GM21576 (cell line): ENCODE results near the gene EGLN1.
A peak's percentile ranks its signal among the peaks of the same experiment; 100 is the strongest.

Source experiments
- ATAC-seq: cut with Tn5 transposase; IDR thresholded peaks from one replicate; pipeline ENCODE4 v1.9.1; 2021; ENCODE audit warnings: mild to moderate bottlenecking, moderate library complexity; ENCODE audit not compliant: unreplicated experiment

EGLN1 gene

GRCh38 chr1:231421546-231421970 lies 529 bp downstream of the EGLN1 start:
- peak; percentile 21 for ATAC-seq

- ATAC-seq = no peak
These were observed 1.0 kb downstream of the EGLN1 start for GRCh38 chr1:231420959-231421545.

- no peak for ATAC-seq
These were observed 1.7 kb downstream of the EGLN1 start for GRCh38 chr1:231420299-231420958.

- no peak for ATAC-seq
These were observed 2.3 kb downstream of the EGLN1 start for GRCh38 chr1:231419738-231420298.

GRCh38 chr1:231419147-231419546 lies 2.9 kb downstream of the EGLN1 start:
- ATAC-seq = no peak

- no peak for ATAC-seq
These were observed 3.4 kb downstream of the EGLN1 start for GRCh38 chr1:231418741-231419107.

- ATAC-seq = no peak
These were observed 3.9 kb downstream of the EGLN1 start for GRCh38 chr1:231418101-231418740.

GRCh38 chr1:231417513-231417912 lies 4.6 kb downstream of the EGLN1 start:
- ATAC-seq = no peak

GRCh38 chr1:231416901-231417300 lies 5.2 kb downstream of the EGLN1 start:
- no peak for ATAC-seq

GRCh38 chr1:231415018-231415583 lies 7.0 kb downstream of the EGLN1 start:
- ATAC-seq = no peak

- no peak for ATAC-seq
These were observed 7.6 kb downstream of the EGLN1 start for GRCh38 chr1:231414260-231415016.

- ATAC-seq = no peak
These were observed 8.4 kb downstream of the EGLN1 start for GRCh38 chr1:231413749-231414082.

GRCh38 chr1:231411036-231411531 lies 11.0 kb downstream of the EGLN1 start:
- ATAC-seq = no peak

- no peak for ATAC-seq
These were observed 12.0 kb downstream of the EGLN1 start for GRCh38 chr1:231410036-231410612.

GRCh38 chr1:231408528-231409094 lies 13.5 kb downstream of the EGLN1 start:
- ATAC-seq = no peak

- no peak for ATAC-seq
These were observed 14.3 kb downstream of the EGLN1 start for GRCh38 chr1:231407547-231408396.

GRCh38 chr1:231407049-231407448 lies 15.0 kb downstream of the EGLN1 start:
- ATAC-seq = no peak

- ATAC-seq = no peak
These were observed 17.8 kb downstream of the EGLN1 start for GRCh38 chr1:231404318-231404717.

GRCh38 chr1:231401478-231401877 lies 20.6 kb downstream of the EGLN1 start:
- no peak for ATAC-seq
